PC-3 (cell line): ENCODE results near the gene IFNGR2. TPM values are rescaled to one million over a fixed set of nuclear protein-coding genes. Genes with fewer than 3 reads are reported as not detected.

Source experiments
- ATAC-seq: fragments of 200-7000 bp; cut with Tn5 transposase; 2 replicates; pipeline ENCODE4 v1.9.1; 2020; ENCODE audit warnings: mild to moderate bottlenecking, moderate library complexity
- BruUV-seq: library from RNA; stranded (reverse); fragments of 400-500 nt; replicated peaks from 2 replicates; lab custom pipeline; 2021; lab: Mats Ljungman, UMichigan
- CTCF ChIA-PET: fragments of 300-600 bp; sonication (Branson Sonifier 250); formaldehyde crosslinking; loops from one replicate; lab custom pipeline; 2022; ENCODE audit warnings: antibody characterized with exemption; lab: Charles Lee
- POLR2A ChIA-PET: fragments of 300-600 bp; sonication (Branson Sonifier 250); formaldehyde crosslinking; loops from one replicate; lab custom pipeline; 2022; ENCODE audit warnings: antibody characterized with exemption; ENCODE audit not compliant: unreplicated experiment; lab: Charles Lee
- DNase-seq: peaks from one replicate; pipeline ENCODE4 v3.0.0-alpha.2; 2015
- H2AFZ ChIP-seq: fragments of 300-600 bp; sonication (generic); 2 replicates; pipeline ENCODE4 v1.6.0; 2016; ENCODE audit warnings: antibody characterized with exemption, low read length
- H3F3A ChIP-seq: fragments of 300-600 bp; sonication (generic); one replicate; pipeline ENCODE4 v1.6.0; 2017; ENCODE audit warnings: antibody characterized with exemption, low read length, control low read depth, mild to moderate bottlenecking; ENCODE audit not compliant: unreplicated experiment
- H3K27ac ChIP-seq: fragments of 300-600 bp; sonication (generic); 2 replicates; pipeline ENCODE4 v1.5.1; 2016; ENCODE audit warnings: mild to moderate bottlenecking, low read length
- H3K27me3 ChIP-seq: fragments of 300-600 bp; sonication (generic); 2 replicates; pipeline ENCODE4 v1.6.1; 2016; ENCODE audit warnings: low read length, mixed read lengths
- H3K36me3 ChIP-seq: fragments of 300-600 bp; sonication (generic); 2 replicates; pipeline ENCODE4 v1.6.1; 2016; ENCODE audit warnings: low read depth, mixed run types, low read length, mixed read lengths
- H3K4me1 ChIP-seq: fragments of 300-600 bp; sonication (generic); 2 replicates; pipeline ENCODE4 v1.5.1; 2016; ENCODE audit warnings: low read length; ENCODE audit not compliant: insufficient read depth
- H3K4me2 ChIP-seq: fragments of 300-600 bp; sonication (generic); 2 replicates; pipeline ENCODE4 v1.6.0; 2016; ENCODE audit warnings: low read length
- H3K4me3 ChIP-seq: fragments of 300-600 bp; sonication (generic); 2 replicates; pipeline ENCODE4 v1.5.1; 2016; ENCODE audit warnings: mild to moderate bottlenecking, low read length, mixed read lengths
- H3K79me2 ChIP-seq: fragments of 300-600 bp; sonication (generic); 2 replicates; pipeline ENCODE4 v1.6.1; 2017; ENCODE audit warnings: low read length, mixed read lengths
- H3K9ac ChIP-seq: fragments of 300-600 bp; sonication (generic); 2 replicates; pipeline ENCODE4 v1.6.0; 2016; ENCODE audit warnings: mild to moderate bottlenecking, low read length
- H3K9me2 ChIP-seq: fragments of 300-600 bp; sonication (generic); replicated peaks from 2 replicates; pipeline ENCODE4 v1.6.1; 2016; ENCODE audit warnings: mixed run types, low read length, mixed read lengths
- H3K9me3 ChIP-seq: fragments of 300-600 bp; sonication (generic); 2 replicates; pipeline ENCODE4 v1.6.1; 2016; ENCODE audit warnings: low read length, mixed read lengths
- H4K20me1 ChIP-seq: fragments of 300-600 bp; sonication (generic); 2 replicates; pipeline ENCODE4 v1.6.1; 2016; ENCODE audit warnings: low read length, mixed read lengths
- CTCF ChIP-seq: fragments of 300-600 bp; sonication (generic); conservative IDR thresholded peaks from 2 replicates; pipeline ENCODE4 v1.5.1; 2017; ENCODE audit warnings: antibody characterized with exemption, low read depth, mild to moderate bottlenecking, low read length
- EZH2 ChIP-seq: fragments of 300-600 bp; sonication (generic); IDR thresholded peaks from one replicate; pipeline ENCODE4 v1.6.1; 2017; ENCODE audit warnings: antibody characterized with exemption, mild to moderate bottlenecking, low read length; ENCODE audit not compliant: unreplicated experiment
- EZH2phosphoT487 ChIP-seq: fragments of 300-600 bp; sonication (generic); IDR thresholded peaks from 2 replicates; pipeline ENCODE4 v1.6.1; 2018; ENCODE audit warnings: mild to moderate bottlenecking, antibody characterized with exemption, low read length, borderline replicate concordance
- intact Hi-C: fragments of 100-400 bp; cut with micrococcal nuclease; formaldehyde crosslinking; loops from 2 replicates; pipeline ENCODE4 v1.9.0; 2023
- total RNA-seq: library from RNA; depleted of rRNA; stranded (reverse); fragments of >200 nt; gene quantifications from 2 replicates; pipeline ENCODE4 v1.2.3, GENCODE V29; 2014

IFNGR2 gene
- total RNA-seq, 1 experiment from 2014 or later: 37.8 TPM

GRCh38 chr21:33402001-33402979 lies 923 bp upstream of the IFNGR2 start:
- H3F3A ChIP-seq: no peaks in the 10 kb centered on the region
- peak overlapping the region; percentile 55 for H3K4me3 ChIP-seq
- H3K9me2 ChIP-seq: no peaks in the 10 kb centered on the region
- H3K36me3 ChIP-seq: peaks cover 5% of the 10 kb centered on the region
- no peaks in the 10 kb centered on the region for H3K9me3 ChIP-seq
- CTCF ChIA-PET: no interaction called here
- no TSS peak for BruUV-seq
- peaks cover 38% of the 10 kb centered on the region for H3K79me2 ChIP-seq
- no peak for TF ChIP-seq EZH2
- H3K27me3 ChIP-seq: no peaks in the 10 kb centered on the region
- H4K20me1 ChIP-seq: 0 out of 2 replicates have a peak, but pooled peaks cover 9% of the 10 kb centered on the region
- H3K4me2 ChIP-seq: peak overlapping the region; percentile 73
- ATAC-seq (no peak), DNase-seq (no peak)
- POLR2A ChIA-PET: interaction anchor here (0.7 kb wide), 1 partner anchor 40 kb away, joined by 3 read pairs; no protein-coding TSS in a partner anchor
- peak overlapping the region; percentile 98 for H3K9ac ChIP-seq
- 0 out of 2 replicates have a peak overlapping the region, but pooled peaks have one; percentile 24 for H2AFZ ChIP-seq
- H3K4me1 ChIP-seq: peaks cover 20% of the 10 kb centered on the region
- intact Hi-C loops: no loop called here
- H3K27ac ChIP-seq: no peak overlapping the region

GRCh38 chr21:33403786-33404585 lies 773 bp downstream of the IFNGR2 start:
- peak overlapping the region; percentile 23; the same call in 1 of the 2 replicates for H2AFZ ChIP-seq
- no peaks in the 10 kb centered on the region for H3K9me3 ChIP-seq
- H3K79me2 ChIP-seq: peaks cover 52% of the 10 kb centered on the region
- H3K4me2 ChIP-seq: peak overlapping the region; percentile 94
- POLR2A ChIA-PET: interaction anchor here (0.6 to 1.1 kb wide), 2 partner anchors 26 to 40 kb away, joined by 3 to 10 read pairs; no protein-coding TSS in a partner anchor
- TSS peak; percentile 96 for BruUV-seq
- DNase-seq: peak; percentile 41
- H3K9ac ChIP-seq: peak overlapping the region; percentile 98
- H3K27me3 ChIP-seq: no peaks in the 10 kb centered on the region
- 0 out of 2 replicates have a peak, but pooled peaks cover 10% of the 10 kb centered on the region for H4K20me1 ChIP-seq
- ATAC-seq: peak; percentile 55
- peak overlapping the region; percentile 84 for H3K27ac ChIP-seq
- CTCF ChIA-PET: no interaction called here
- peak overlapping the region; percentile 85 for H3K4me3 ChIP-seq
- H3K9me2 ChIP-seq: no peaks in the 10 kb centered on the region
- TF ChIP-seq CTCF: no peak
- no peak for TF ChIP-seq EZH2phosphoT487
- TF ChIP-seq EZH2: no peak
- H3K36me3 ChIP-seq: peaks cover 9% of the 10 kb centered on the region
- H3F3A ChIP-seq: no peaks in the 10 kb centered on the region
- H3K4me1 ChIP-seq: peaks cover 20% of the 10 kb centered on the region
- intact Hi-C loops: loop anchor here (2.0 kb wide), 3 partner anchors 23 to 43 kb away; no protein-coding TSS in a partner anchor

GRCh38 chr21:33406493-33406892 lies 3.3 kb downstream of the IFNGR2 start:
- H3K4me3 ChIP-seq: no peak overlapping the region
- TF ChIP-seq EZH2 (no peak), EZH2phosphoT487 (no peak), CTCF (no peak)
- BruUV-seq: no TSS peak
- H4K20me1 ChIP-seq: 0 out of 2 replicates have a peak, but pooled peaks cover 10% of the 10 kb centered on the region
- H3K36me3 ChIP-seq: peaks cover 12% of the 10 kb centered on the region
- ChIA-PET POLR2A (no interaction called here), CTCF (no interaction called here)
- peaks cover 29% of the 10 kb centered on the region for H3K4me1 ChIP-seq
- H3K79me2 ChIP-seq: peaks cover 70% of the 10 kb centered on the region
- H3K9me3 ChIP-seq: no peaks in the 10 kb centered on the region
- ATAC-seq (no peak), DNase-seq (no peak)
- no peaks in the 10 kb centered on the region for H3F3A ChIP-seq
- H3K9ac ChIP-seq: no peak overlapping the region
- no peak overlapping the region for H2AFZ ChIP-seq
- no peak overlapping the region for H3K4me2 ChIP-seq
- no peaks in the 10 kb centered on the region for H3K27me3 ChIP-seq
- H3K27ac ChIP-seq: no peak overlapping the region
- no peaks in the 10 kb centered on the region for H3K9me2 ChIP-seq
- intact Hi-C loops: no loop called here
